Islet precursor cell (in vitro differentiated cells): ENCODE data around the gene IGSF10.

ENCODE experiments used
- DNase-seq: peaks from one replicate; pipeline ENCODE4 v3.0.0-alpha.2; 2018

The IGSF10 gene

GRCh38 chr3:151462991-151463390 is 2.1 kb upstream of the IGSF10 start:
- DNase-seq, result no peak

- DNase-seq, result no peak
Observed at GRCh38 chr3:151462278-151462780, 1.5 kb upstream of the IGSF10 start.

- DNase-seq, result no peak
Observed at GRCh38 chr3:151460228-151460627, 633 bp downstream of the IGSF10 start.

GRCh38 chr3:151459358-151459757 is 1.5 kb downstream of the IGSF10 start:
- DNase-seq, result no peak

GRCh38 chr3:151456065-151456464 is 4.8 kb downstream of the IGSF10 start:
- DNase-seq, result no peak

- DNase-seq, result no peak
Observed at GRCh38 chr3:151452841-151453240, 8.0 kb downstream of the IGSF10 start.

- no peak for DNase-seq
Observed at GRCh38 chr3:151452368-151452767, 8.5 kb downstream of the IGSF10 start.

- DNase-seq, result no peak
Observed at GRCh38 chr3:151446002-151446340, 14.9 kb downstream of the IGSF10 start.

- no peak for DNase-seq
Observed at GRCh38 chr3:151445273-151446001, 15.4 kb downstream of the IGSF10 start.

- peak; percentile 59 for DNase-seq
Observed at GRCh38 chr3:151443583-151443982, 17.3 kb downstream of the IGSF10 start.

- DNase-seq, result no peak
Observed at GRCh38 chr3:151440940-151441339, 19.9 kb downstream of the IGSF10 start.

GRCh38 chr3:151439652-151440125 is 21.2 kb downstream of the IGSF10 start:
- no peak for DNase-seq

- DNase-seq, result no peak
Observed at GRCh38 chr3:151437906-151438305, 23.0 kb downstream of the IGSF10 start.

GRCh38 chr3:151436675-151437446 is 24.0 kb downstream of the IGSF10 start:
- no peak for DNase-seq

GRCh38 chr3:151434151-151434890 is 26.5 kb downstream of the IGSF10 start:
- no peak for DNase-seq

GRCh38 chr3:151432616-151433372 is 28.1 kb downstream of the IGSF10 start:
- DNase-seq, result no peak

- DNase-seq, result no peak
Observed at GRCh38 chr3:151431940-151432339, 28.9 kb downstream of the IGSF10 start.

- DNase-seq, result no peak
Observed at GRCh38 chr3:151430821-151431484, 29.9 kb downstream of the IGSF10 start.

GRCh38 chr3:151428386-151428785 is 32.5 kb downstream of the IGSF10 start:
- DNase-seq, result no peak

GRCh38 chr3:151426341-151426657 is 34.6 kb downstream of the IGSF10 start:
- no peak for DNase-seq

- no peak for DNase-seq
Observed at GRCh38 chr3:151425627-151426340, 35.1 kb downstream of the IGSF10 start.

GRCh38 chr3:151423091-151423490 is 37.8 kb downstream of the IGSF10 start:
- no peak for DNase-seq
